GM18520 (cell line): ENCODE measurements around the gene MUC12.
"Not testable (repeated sequence)": the region's sequence is repeated elsewhere in the genome, so short reads cannot be mapped to it uniquely, and the experiment has no call there.

Experiments
- ATAC-seq: cut with Tn5 transposase; IDR thresholded peaks from one replicate; pipeline ENCODE4 v1.9.1; 2021; ENCODE audit not compliant: unreplicated experiment

MUC12 gene

GRCh38 chr7:101060992-101061391, 91.6 kb downstream of the MUC12 start:
- ATAC-seq: no peak

GRCh38 chr7:101064176-101064550, 94.8 kb downstream of the MUC12 start:
- ATAC-seq: not testable (repeated sequence)

GRCh38 chr7:101065162-101065561, 95.8 kb downstream of the MUC12 start:
- not testable (repeated sequence) for ATAC-seq

- no peak for ATAC-seq
These were observed 96.9 kb downstream of the MUC12 start for GRCh38 chr7:101066141-101066832.

GRCh38 chr7:101066833-101067177, 97.4 kb downstream of the MUC12 start:
- ATAC-seq: no peak

GRCh38 chr7:101068401-101068800, 99.0 kb downstream of the MUC12 start:
- ATAC-seq: no peak
